Esophagus squamous epithelium (tissue), 5 donors: ENCODE results near the gene COX6B1. TPM values are rescaled to one million over a fixed set of nuclear protein-coding genes. Genes with fewer than 3 reads are reported as not detected.

Source experiments
- DNase-seq: peaks from one replicate; lab custom pipeline; 2025; lab: John Stamatoyannopoulos, UW
- H3K27ac ChIP-seq, 4 donors: fragments of 200-600 bp; sonication (generic); one replicate each; pipeline ENCODE4 v1.5.1; 2016 to 2019; ENCODE audit warnings: mild to moderate bottlenecking in 1 of 4
- H3K27me3 ChIP-seq, 4 donors: fragments of 200-600 bp; sonication (generic); 1 replicate in 3 of 4; 2 replicates in 1 of 4; pipeline versions ENCODE4 v1.5.1 to v1.6.0; 2017 to 2021; ENCODE audit warnings: antibody characterized with exemption in 1 of 4
- H3K36me3 ChIP-seq, 3 donors: fragments of 200-600 bp; sonication (generic); one replicate each; pipeline ENCODE4 v1.5.1; 2016 to 2019
- H3K4me1 ChIP-seq, 3 donors: fragments of 200-600 bp; sonication (generic); one replicate each; pipeline ENCODE4 v1.5.1; 2017 to 2019
- H3K4me3 ChIP-seq, 4 donors: fragments of 200-600 bp; sonication (generic); 1 replicate in 3 of 4; 2 replicates in 1 of 4; pipeline ENCODE4 v1.5.1; 2016 to 2019; ENCODE audit warnings: mild to moderate bottlenecking in 2 of 4, moderate library complexity in 1 of 4
- H3K9me3 ChIP-seq, 3 donors: fragments of 200-600 bp; sonication (generic); one replicate each; pipeline ENCODE4 v1.5.1; 2016 to 2019
- POLR2A ChIP-seq, 4 donors: fragments of 450-650 bp; IDR thresholded peaks; one replicate each; pipeline ENCODE4 v1.6.1; 2017; ENCODE audit warnings: antibody characterized with exemption in 4 of 4, mild to moderate bottlenecking in 4 of 4, moderate library complexity in 3 of 4
- WGBS, 2 donors: methylation state at CpG; one replicate each; pipeline ENCODE4 v1.1.5; 2018; 5-methylcytosine and 5-hydroxymethylcytosine counted together
- intact Hi-C: fragments of 100-400 bp; cut with DNase I; formaldehyde crosslinking; loops from one replicate; pipeline ENCODE4 v1.15.0; 2022
- total RNA-seq, 4 donors: library from RNA; depleted of rRNA; stranded (reverse); fragments of >200 nt; gene quantifications; one replicate each; pipeline ENCODE4 v1.1.0, GENCODE V29; 2016
- TF ChIP-seq, protein P1 (sequence below), 6 experiments: fragments of 450-650 bp in 4 of 6; fragments of 200-600 bp in 2 of 6; sonication (generic) in 2 of 6; IDR thresholded peaks; one replicate each; pipeline ENCODE4 v1.5.1; 2016 to 2019; ENCODE audit warnings: antibody characterized with exemption in 6 of 6, mild to moderate bottlenecking in 4 of 6, moderate library complexity in 4 of 6
- donor health status: DM: yes; HTN: yes; CAD: no.

The COX6B1 gene
- total RNA-seq, 4 donors from 2014 or later = 582 to 942 (median 761) TPM

DNA sequence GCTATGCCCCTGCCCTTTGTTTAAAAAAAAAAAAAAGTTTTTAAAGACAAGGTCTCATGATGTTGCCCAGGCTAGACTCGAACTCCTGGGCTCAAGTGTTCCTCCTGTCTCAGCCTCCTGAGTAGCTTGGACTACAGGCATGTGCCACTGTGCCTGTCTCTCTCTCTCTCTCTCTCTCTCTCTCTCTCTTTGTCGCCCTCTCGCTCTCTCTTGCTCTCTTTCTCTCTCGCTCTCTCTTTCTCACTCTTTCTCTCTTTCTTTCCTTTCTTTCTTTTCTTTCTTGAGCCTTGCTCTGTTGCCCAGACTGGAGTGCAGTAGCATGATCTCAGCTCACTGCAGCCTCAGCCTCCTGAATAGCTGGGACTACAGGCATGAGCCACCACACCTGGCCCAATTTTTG, 7.5 kb downstream of the COX6B1 start:
- no peak for TF ChIP-seq POLR2A (IDR thresholded peaks at IDR 0.05)
- TF ChIP-seq, protein P1, sequence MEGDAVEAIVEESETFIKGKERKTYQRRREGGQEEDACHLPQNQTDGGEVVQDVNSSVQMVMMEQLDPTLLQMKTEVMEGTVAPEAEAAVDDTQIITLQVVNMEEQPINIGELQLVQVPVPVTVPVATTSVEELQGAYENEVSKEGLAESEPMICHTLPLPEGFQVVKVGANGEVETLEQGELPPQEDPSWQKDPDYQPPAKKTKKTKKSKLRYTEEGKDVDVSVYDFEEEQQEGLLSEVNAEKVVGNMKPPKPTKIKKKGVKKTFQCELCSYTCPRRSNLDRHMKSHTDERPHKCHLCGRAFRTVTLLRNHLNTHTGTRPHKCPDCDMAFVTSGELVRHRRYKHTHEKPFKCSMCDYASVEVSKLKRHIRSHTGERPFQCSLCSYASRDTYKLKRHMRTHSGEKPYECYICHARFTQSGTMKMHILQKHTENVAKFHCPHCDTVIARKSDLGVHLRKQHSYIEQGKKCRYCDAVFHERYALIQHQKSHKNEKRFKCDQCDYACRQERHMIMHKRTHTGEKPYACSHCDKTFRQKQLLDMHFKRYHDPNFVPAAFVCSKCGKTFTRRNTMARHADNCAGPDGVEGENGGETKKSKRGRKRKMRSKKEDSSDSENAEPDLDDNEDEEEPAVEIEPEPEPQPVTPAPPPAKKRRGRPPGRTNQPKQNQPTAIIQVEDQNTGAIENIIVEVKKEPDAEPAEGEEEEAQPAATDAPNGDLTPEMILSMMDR (IDR thresholded peaks at IDR 0.05) = no peak
- 90 to 99% methylated on average over 4 of the region's 4 CpGs for WGBS, 2 donors
- intact Hi-C loops = no loop called here

DNA sequence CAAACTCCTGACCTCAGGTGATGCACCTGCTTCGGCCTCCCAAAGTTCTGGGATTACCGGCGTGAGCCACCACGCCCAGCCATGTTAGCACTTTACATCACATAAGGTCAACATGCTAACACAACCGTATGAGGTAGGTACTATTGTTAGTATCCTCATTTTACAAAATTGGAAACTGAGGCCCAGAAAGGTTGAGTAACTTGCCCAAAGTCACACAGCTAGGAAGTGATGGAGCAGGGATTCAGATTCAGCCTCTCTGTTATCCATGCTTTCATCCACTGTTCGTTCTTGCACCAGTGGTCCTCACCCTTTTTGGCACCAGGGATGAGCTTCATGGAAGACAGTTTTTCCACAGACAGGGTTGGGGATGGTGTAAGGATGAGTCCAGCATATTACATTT, 8.6 kb downstream of the COX6B1 start:
- peaks cover 9 to 100% (median 69%) of the 10 kb centered on the region in 3 donors for H3K36me3 ChIP-seq
- no peaks in the 10 kb centered on the region for H3K4me1 ChIP-seq
- TF ChIP-seq POLR2A (IDR thresholded peaks at IDR 0.05) = no peak
- TF ChIP-seq, protein P1 (IDR thresholded peaks at IDR 0.05) = no peak
- no peak for DNase-seq
- no peaks in the 10 kb centered on the region for H3K27me3 ChIP-seq
- H3K27ac ChIP-seq = no peak overlapping the region
- no peak overlapping the region for H3K4me3 ChIP-seq
- H3K9me3 ChIP-seq = no peaks in the 10 kb centered on the region
- 89 to 91% methylated on average over 6 of the region's 6 CpGs for WGBS, 2 donors
- intact Hi-C loops = no loop called here

More for the DNA sequence above, 7.5 kb downstream of the COX6B1 start:
- Histone ChIP-seq H3K9me3 (no peaks in the 10 kb centered on the region), H3K4me3 (no peak overlapping the region), H3K36me3 (peaks cover 9 to 100% (median 77%) of the 10 kb centered on the region in 3 donors), H3K27ac (no peak overlapping the region), H3K4me1 (peaks cover 0 to 7% (median 0%) of the 10 kb centered on the region in 3 donors), H3K27me3 (no peaks in the 10 kb centered on the region)
- no peak for DNase-seq

DNA sequence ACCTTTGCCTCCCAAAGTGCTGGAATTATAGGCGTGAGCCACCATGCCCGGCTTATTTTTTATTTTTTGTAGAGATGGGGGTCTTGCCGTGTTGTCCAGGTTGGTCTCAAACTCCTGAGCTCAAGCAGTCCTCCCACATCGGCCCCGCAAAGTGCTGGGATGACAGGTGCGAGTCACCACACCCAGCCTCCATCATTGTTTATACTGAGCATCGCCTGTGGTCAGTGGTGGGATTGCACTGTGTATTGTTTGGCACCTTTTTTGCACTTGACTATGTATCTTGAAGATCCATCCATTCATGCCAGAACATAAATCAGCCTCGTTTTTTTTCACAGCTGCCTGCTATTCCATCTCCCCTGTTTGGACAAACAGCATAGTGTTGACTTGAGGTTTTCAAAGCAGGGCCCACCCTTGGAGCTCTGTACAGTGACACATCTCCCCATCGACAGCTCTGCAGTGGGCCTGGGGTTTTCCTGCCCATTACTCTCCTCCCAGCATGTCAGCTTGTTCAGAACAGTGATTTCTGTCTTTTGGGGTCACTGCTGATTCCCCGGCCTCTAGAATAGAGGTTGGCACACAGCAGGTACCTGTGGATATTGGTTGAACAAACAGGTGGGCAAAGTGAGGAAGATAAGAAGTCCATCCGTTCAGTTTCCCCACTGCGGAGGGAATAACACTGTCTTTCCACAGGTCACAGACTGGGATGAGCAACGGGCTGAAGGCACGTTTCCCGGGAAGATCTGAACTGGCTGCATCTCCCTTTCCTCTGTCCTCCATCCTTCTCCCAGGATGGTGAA, 10.0 kb downstream of the COX6B1 start:
- intact Hi-C loops = no loop called here
- TF ChIP-seq, protein P1 (IDR thresholded peaks at IDR 0.05) = peak in 1 of 6 experiments; percentile 28
- TF ChIP-seq POLR2A (IDR thresholded peaks at IDR 0.05) = no peak
- Histone ChIP-seq H3K9me3 (no peaks in the 10 kb centered on the region), H3K4me1 (no peaks in the 10 kb centered on the region), H3K4me3 (no peak overlapping the region), H3K36me3 (peaks cover 9 to 100% (median 61%) of the 10 kb centered on the region in 3 donors), H3K27ac (no peak overlapping the region), H3K27me3 (no peaks in the 10 kb centered on the region)
- WGBS, 2 donors = 75 to 83% methylated on average over 12 to 14 of the region's 15 CpGs
- no peak for DNase-seq

DNA sequence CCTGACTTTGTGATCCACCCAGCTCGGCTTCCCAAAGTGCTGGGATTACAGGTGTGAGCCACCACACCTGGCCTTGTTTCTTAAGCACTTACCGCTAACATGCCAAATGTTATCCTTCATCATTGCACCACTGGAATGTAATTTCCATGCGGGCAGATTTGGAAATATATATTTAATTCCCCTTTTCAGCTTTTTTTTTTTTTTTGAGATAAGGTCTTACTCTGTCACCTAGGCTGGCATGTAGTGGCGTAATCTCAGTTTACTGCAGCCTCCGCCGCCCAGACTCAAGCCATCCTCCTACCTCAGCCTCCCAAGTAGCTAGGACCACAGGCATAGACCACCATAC, 13.8 kb downstream of the COX6B1 start:
- H3K9me3 ChIP-seq = no peaks in the 10 kb centered on the region
- WGBS, 2 donors = 97 to 98% methylated on average over 6 of the region's 6 CpGs
- peaks cover 0 to 14% (median 0%) of the 10 kb centered on the region in 3 donors for H3K4me1 ChIP-seq
- H3K4me3 ChIP-seq = no peak overlapping the region
- H3K36me3 ChIP-seq = peaks cover 9 to 88% (median 34%) of the 10 kb centered on the region in 3 donors
- H3K27me3 ChIP-seq = no peaks in the 10 kb centered on the region
- TF ChIP-seq, protein P1 (IDR thresholded peaks at IDR 0.05) = no peak
- no peak for TF ChIP-seq POLR2A (IDR thresholded peaks at IDR 0.05)
- no peak for DNase-seq
- H3K27ac ChIP-seq = no peak overlapping the region
- intact Hi-C loops = no loop called here

DNA sequence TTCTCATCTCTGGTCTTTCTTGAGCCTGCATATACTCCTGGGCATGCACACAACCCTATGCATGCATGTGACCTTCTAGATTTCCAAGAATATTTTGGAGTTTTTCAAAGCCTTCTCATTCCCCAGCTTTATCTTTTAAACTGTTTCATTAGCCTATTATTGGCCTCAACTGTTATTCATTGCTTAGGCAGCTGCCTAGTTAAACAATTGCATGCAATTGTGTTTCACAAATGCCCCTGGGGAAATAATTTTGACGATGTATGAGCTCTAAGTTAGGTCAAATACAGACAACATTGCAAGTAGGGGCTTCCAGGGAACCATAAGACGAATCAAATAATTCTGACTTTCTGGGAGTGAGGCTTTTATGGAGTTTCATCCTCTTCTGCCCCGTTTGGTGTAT, 15.9 kb downstream of the COX6B1 start:
- intact Hi-C loops = no loop called here
- 69 to 77% methylated on average over 3 of the region's 3 CpGs for WGBS, 2 donors
- H3K4me1 ChIP-seq = peaks cover 0 to 14% (median 0%) of the 10 kb centered on the region in 3 donors
- no peak overlapping the region for H3K4me3 ChIP-seq
- H3K27ac ChIP-seq = no peak overlapping the region
- no peaks in the 10 kb centered on the region for H3K27me3 ChIP-seq
- DNase-seq = no peak
- H3K9me3 ChIP-seq = no peaks in the 10 kb centered on the region
- TF ChIP-seq, protein P1 (IDR thresholded peaks at IDR 0.05) = no peak
- no peak for TF ChIP-seq POLR2A (IDR thresholded peaks at IDR 0.05)
- peaks cover 0 to 68% (median 18%) of the 10 kb centered on the region in 3 donors for H3K36me3 ChIP-seq
